Fibroblast of gingiva (primary cell): ENCODE measurements around the gene CPXM1.

ENCODE experiments used
- DNase-seq: peaks from one replicate; pipeline ENCODE4 v3.0.0-alpha.2; 2011; ENCODE audit warnings: low read depth

CPXM1 gene

DNA sequence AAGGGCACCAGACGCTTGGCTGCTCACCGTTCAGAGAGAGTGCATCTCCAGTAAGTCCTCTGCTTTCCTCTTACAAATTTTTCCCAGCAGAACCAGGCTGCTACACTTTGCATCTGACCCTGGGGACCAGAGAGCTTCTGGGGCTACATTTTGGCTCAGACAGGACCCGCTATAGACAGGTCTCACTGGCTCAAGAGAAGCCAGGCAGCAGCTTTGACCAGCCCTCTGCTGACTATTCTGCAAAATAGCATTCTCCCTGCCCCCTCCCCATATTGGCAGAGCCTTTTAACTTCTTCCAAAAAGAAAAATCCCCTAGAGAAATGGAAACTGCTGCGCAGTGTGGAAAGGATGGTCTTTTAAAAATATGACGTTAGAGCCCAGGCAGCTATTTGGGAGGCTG is 37.2 kb downstream of the CPXM1 start:
- DNase-seq, result no peak

- no peak for DNase-seq
Observed at GRCh38 chr20:2762578-2763131, 37.8 kb downstream of the CPXM1 start.

- no peak for DNase-seq
Observed at GRCh38 chr20:2761885-2762284, 38.5 kb downstream of the CPXM1 start.

- no peak for DNase-seq
Observed at GRCh38 chr20:2760952-2761305, 39.5 kb downstream of the CPXM1 start.

GRCh38 chr20:2760297-2760951 is 40.0 kb downstream of the CPXM1 start:
- DNase-seq, result no peak

- no peak for DNase-seq
Observed at GRCh38 chr20:2759603-2760296, 40.7 kb downstream of the CPXM1 start.

GRCh38 chr20:2759143-2759542 is 41.3 kb downstream of the CPXM1 start:
- no peak for DNase-seq

DNA sequence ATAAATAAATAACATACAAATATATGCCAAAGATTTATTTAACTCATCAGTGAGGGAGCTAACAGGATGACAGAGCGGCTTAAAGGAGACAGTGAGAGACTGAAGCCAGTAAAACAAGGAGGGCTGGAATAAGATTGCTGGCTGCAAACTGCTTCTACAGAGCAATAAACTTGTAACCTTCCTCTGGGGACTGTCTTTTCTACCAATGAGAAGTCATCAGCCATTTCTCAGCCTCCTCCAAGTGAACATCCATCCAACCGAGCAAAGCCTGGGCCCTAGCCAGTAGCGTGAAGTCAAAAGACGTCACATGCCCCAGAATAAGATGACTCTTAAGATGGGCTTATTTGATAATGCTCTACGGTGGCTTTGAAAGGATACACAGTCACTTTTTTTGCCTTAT is 42.5 kb downstream of the CPXM1 start:
- DNase-seq, result no peak

DNA sequence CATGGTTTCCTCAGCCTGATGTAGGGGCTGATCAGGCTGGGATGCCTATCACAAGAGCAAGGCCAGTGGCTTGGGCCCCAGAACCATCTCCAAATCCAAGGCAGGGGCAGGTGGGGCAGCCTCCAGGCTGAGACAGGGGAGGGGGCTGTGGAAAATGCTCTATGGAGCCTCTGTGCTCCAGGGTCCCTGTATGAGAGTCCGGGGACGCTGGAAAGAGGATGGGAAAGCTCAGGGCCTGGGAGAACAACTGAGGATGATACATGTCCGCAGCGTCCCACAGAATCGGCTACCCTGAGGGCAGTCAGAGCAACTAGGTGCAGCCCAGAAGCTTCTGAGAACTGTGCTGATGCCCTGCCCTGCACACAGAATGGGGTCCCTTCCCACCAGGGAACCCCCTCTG is 43.4 kb downstream of the CPXM1 start:
- DNase-seq, result no peak

DNA sequence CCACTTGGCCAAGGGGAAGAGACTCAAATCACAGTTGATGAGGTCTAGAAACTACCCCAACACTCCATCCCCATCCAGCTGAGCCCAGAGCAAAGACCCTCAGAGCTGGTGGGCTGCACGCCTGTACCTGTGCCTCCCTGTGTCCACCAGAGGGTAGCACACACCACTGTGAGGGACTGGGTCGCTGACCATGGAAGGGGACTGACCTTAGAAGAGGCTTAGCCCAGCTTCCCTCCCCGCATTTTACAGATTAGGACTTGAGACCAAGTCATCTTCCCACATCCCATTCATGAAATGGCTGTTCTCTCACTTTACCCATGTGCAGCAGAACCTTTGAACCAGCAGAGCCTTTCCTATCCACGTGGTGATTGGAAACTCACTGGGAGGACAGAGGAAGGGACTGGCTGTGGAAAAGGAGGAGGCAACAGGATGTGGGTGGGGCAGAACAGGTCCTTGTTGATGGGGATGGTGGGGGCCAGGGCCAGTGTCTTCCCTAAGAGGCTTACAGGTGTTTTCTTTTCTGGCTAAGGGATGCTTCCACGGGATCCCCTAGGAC is 44.3 kb downstream of the CPXM1 start:
- DNase-seq, result peak; percentile 45

DNA sequence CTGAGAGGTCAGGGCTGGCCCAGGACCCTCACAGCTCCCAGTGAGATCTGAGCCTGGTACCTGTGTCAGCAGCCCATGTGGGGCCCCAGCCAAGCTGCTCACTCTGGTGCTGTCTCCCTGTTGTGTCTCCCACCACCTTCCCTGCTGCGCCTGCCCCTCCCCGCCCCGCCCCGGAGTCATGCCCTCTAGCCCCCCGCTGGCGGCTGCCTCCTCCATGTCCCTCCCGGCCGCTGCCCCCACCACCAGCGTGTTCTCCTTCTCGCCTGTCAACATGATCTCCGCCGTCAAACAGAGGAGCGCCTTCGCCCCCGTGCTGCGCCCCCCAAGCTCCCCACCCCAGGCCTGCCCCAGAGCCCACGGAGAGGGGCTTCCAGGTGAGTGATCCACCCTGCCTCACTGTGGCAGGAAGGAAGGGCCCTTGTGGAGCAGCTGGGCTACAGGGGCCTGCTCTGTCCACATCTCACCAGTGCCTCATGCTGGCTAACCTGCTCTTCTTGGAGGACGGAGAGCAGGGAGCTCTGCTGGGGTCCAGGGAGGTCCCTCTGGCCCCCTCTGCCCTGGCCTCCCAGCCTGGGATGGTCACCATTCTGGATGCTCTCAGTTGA is 44.9 kb downstream of the CPXM1 start:
- DNase-seq, result no peak

DNA sequence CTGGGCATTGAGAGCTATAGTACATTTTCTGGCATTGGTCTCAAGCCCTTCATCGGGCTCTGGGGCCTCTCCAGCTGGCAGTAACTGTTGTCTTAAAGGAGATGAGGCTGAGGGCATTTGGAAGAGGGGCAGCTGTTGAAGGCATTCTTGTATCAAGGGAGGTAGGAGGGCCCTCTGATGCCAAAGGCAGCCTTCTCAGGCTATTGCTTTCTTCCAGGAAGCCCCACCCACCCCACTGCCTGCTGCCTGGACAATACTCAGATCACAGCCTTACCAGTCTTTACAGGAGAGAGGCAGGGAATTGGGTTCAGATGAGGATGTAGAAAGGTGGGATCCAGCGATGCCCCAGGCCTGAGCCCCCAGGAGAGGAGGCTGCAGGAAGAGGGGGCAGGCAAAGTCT is 46.0 kb downstream of the CPXM1 start:
- no peak for DNase-seq

DNA sequence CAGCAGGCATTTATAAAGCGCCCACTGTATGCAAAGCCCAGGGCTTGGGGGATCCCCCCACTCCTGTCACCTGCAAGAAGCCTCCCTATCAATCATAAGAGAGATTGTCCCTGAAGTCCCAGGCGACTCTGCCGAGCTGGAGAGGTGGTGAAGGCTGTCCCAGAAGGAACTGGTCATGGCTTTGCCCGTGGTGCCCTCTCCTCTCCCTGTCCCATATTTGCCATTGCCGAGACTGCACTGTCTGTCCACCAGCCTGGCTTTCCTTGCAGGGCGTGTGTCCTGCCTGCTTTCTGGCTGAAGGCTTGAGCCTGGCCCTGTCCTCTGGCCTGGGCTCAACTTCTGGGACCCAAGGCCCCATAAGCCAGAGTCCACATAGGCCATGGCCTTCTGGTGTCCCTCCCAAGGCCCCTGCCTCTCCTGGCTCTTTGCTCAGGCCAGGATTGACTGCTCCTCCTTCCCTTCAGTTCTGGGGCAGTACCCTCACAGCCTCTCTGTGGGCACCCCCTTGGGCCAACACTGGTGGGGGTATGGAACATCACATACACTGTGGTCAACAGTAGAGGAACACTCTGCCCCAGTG is 46.9 kb downstream of the CPXM1 start:
- DNase-seq, result no peak

DNA sequence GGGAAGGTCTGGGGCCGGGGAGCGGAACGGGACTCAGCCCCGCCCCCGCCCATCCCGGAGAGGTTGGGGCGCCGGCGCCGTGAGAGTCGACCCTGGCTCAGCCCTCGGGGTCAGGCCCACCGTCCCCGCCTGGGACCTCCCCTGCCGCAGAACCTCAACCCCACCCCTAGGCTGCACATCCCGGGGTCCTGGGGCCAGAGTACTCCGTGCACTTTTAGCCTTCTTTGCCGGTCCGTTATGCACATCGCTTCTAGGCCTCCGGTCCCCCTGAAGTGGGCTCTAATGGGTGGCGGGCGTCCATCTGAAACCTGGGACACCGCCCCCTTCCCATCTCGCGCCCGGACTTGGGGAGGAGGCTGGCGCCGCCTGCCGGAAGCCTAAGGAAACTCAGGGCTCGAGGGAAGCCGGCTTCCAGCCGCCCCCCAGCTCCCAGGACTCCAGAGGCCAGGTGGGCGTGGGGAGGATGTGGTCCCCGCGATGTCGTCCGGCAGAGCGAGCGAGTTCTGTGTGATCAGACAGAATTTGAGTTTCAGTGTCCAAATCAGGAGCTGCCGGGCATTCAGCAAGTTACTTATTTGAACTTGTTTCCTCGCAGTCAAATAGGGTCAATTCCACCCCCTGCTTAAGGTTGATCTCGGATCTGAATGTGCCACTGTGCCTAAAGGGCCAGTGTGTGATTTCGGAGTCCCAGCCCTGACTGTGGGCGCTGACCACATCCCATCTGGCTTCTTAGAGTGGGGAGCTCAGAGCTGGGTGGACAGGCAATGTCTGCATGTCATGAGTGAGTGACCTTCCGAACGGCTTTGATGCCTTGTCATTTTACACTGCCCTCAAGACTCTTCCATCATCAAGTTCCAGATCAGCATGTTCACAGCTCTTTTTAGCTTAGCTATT is 47.6 kb downstream of the CPXM1 start:
- peak; percentile 11 for DNase-seq

- DNase-seq, result no peak
Observed at GRCh38 chr20:2751878-2752566, 48.4 kb downstream of the CPXM1 start.

- no peak for DNase-seq
Observed at GRCh38 chr20:2751347-2751877, 49.0 kb downstream of the CPXM1 start.

DNA sequence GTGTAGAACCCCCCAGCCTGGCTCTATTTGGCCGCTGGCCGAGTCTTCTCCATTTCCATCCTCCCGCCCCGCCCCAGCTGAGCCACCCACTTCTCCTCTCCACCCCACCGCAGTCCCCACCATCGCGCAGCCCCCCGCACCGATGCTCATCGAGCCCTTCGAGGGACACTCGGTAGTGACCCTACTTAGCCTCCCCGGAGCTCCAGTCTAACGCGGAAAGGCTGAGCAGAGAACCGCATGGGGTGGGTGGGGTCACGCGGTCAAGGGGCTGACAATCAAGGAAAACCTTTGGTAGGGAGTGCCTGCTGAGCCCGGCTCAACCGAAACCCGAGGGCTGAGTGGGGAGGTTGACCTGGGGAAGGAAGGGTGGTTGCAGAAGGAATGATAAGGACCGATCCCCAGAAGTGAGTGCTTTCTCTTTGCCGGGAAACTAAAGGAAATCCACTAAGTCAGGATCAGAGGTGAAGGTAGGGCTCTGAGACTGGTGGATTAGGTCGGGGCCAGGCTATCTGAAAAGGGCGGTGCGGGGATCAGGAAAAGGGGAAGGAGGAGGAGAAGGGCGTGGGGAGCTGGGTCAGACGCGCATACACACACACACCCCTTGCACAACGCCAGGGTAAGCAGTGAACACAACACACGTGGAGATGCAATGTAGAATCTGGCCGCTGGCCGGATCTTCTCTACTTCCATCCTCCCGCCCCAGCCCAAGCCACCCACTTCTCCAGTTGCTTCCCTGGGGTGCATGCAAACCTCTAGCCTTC is 49.8 kb downstream of the CPXM1 start:
- DNase-seq, result peak; percentile 52

GRCh38 chr20:2749951-2750490 is 50.4 kb downstream of the CPXM1 start:
- no peak for DNase-seq

DNA sequence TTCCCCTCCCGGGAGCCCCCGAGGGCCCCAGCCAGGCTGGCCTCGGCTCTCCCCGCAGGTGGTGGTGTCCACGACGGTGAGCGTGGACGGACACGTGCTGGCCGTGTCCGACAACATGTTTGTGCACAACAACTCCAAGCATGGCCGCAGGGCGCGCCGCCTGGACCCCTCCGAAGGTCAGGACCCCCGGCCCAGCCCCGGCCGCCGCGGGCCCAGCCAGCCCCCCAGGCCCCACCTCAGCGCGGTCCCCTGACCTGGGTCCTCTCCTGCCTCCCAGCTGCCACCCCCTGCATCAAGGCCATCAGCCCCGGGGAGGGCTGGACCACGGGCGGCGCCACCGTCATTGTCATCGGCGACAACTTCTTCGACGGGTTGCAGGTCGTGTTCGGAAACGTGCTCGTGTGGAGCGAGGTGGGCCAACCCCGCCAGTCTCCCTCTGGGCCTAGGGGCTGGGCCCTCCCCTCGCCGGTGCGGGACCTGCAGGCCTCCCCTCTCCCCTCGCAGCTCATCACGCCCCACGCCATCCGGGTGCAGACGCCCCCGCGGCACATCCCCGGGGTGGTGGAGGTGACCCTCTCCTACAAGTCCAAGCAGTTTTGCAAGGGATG is 51.0 kb downstream of the CPXM1 start:
- DNase-seq, result no peak
